GM21447 (cell line): ENCODE measurements around the gene VPS13D.

Experiments
- ATAC-seq: cut with Tn5 transposase; IDR thresholded peaks from one replicate; pipeline ENCODE4 v1.9.1; 2021; ENCODE audit not compliant: unreplicated experiment

VPS13D gene

GRCh38 chr1:12547586-12548225 lies 317.9 kb downstream of the VPS13D start:
- no peak for ATAC-seq

- no peak for ATAC-seq
Measured at GRCh38 chr1:12548279-12548972, 318.6 kb downstream of the VPS13D start.

- ATAC-seq, result no peak
Measured at GRCh38 chr1:12548973-12549459, 319.2 kb downstream of the VPS13D start.

GRCh38 chr1:12549460-12550349 lies 319.9 kb downstream of the VPS13D start:
- no peak for ATAC-seq

GRCh38 chr1:12551584-12551983 lies 321.8 kb downstream of the VPS13D start:
- ATAC-seq, result no peak

- ATAC-seq, result no peak
Measured at GRCh38 chr1:12552111-12552888, 322.5 kb downstream of the VPS13D start.

- no peak for ATAC-seq
Measured at GRCh38 chr1:12552951-12553921, 323.4 kb downstream of the VPS13D start.

- no peak for ATAC-seq
Measured at GRCh38 chr1:12553963-12554362, 324.1 kb downstream of the VPS13D start.

GRCh38 chr1:12554521-12555305 lies 324.9 kb downstream of the VPS13D start:
- ATAC-seq, result no peak

- no peak for ATAC-seq
Measured at GRCh38 chr1:12555411-12556367, 325.9 kb downstream of the VPS13D start.

- ATAC-seq, result no peak
Measured at GRCh38 chr1:12556368-12556930, 326.6 kb downstream of the VPS13D start.

- no peak for ATAC-seq
Measured at GRCh38 chr1:12556957-12557935, 327.4 kb downstream of the VPS13D start.

GRCh38 chr1:12561121-12561520 lies 331.3 kb downstream of the VPS13D start:
- no peak for ATAC-seq
